ENCODE results near the gene NOL4L.

DNA sequence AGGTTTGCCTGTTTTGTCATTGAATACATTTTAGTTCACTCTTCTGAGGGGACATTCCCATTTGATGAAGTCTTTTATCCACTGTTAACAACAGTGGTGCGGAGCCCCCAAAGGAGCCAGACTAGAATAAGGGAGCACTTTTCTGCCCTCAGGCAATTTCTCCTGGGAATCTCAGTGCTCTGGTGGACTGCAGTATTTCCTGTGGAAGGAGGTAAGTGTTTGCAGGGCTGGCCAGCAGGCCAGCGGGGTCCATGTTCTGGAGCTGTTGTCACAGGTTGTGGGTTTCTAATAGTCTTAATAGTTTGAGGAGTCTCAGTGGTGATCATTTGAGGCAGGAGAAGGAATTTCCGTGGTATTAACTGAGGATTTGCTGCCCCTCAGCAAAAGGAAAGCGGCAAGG is 143.5 kb downstream of the NOL4L start:
- no peak for TF ChIP-seq POLR2A (IDR thresholded peaks at IDR 0.05)
- TF ChIP-seq, protein P1, sequence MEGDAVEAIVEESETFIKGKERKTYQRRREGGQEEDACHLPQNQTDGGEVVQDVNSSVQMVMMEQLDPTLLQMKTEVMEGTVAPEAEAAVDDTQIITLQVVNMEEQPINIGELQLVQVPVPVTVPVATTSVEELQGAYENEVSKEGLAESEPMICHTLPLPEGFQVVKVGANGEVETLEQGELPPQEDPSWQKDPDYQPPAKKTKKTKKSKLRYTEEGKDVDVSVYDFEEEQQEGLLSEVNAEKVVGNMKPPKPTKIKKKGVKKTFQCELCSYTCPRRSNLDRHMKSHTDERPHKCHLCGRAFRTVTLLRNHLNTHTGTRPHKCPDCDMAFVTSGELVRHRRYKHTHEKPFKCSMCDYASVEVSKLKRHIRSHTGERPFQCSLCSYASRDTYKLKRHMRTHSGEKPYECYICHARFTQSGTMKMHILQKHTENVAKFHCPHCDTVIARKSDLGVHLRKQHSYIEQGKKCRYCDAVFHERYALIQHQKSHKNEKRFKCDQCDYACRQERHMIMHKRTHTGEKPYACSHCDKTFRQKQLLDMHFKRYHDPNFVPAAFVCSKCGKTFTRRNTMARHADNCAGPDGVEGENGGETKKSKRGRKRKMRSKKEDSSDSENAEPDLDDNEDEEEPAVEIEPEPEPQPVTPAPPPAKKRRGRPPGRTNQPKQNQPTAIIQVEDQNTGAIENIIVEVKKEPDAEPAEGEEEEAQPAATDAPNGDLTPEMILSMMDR (IDR thresholded peaks at IDR 0.05): no peak
